NCI-H187 (cell line): ENCODE results near the gene SRGAP1.
"Not testable (repeated sequence)": the region's sequence is repeated elsewhere in the genome, so short reads cannot be mapped to it uniquely, and the experiment has no call there.

Experiments
- DNase-seq, 2 experiments: peaks; one replicate each; lab custom pipeline; 2025; lab: John Stamatoyannopoulos, UW

SRGAP1 gene

DNA sequence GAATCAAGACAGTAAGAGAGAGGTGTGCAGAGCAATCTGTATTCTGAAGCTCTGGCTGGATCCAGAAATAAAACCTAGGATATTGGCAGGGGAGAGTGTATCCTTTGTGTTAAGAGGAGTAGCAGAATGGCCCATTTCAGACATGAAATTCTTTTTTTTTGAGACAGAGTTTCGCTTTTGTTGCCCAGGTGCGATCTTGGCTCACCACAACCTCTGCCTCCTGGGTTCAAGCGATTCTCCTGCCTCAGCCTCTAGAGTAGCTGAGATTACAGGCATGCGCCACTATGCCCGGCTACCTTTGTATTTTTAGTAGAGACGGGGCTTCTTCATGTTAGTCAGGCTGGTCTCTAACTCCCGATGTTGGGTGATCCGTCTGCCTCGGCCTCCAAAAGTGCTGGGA is 6.1 kb upstream of the SRGAP1 start:
- DNase-seq, result no peak

DNA sequence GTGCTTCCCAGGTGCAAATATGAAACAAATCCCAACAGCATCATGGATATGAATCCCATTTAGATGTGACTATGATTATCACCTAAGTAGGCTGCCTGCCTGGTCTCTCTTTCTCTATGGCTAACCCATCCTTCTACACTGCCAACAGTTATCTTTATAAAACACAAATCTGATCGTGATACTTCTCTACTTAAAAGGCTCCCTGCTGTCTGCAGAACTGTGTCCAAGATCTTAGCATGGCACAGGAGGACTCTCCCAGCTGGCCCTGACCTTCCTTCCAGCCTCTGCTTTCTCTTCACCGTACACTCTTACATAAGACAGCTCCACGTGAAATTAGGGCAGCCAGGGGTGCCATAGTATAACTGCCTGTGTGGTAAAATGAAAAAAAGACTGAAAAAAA is 3.5 kb upstream of the SRGAP1 start:
- no peak for DNase-seq

DNA sequence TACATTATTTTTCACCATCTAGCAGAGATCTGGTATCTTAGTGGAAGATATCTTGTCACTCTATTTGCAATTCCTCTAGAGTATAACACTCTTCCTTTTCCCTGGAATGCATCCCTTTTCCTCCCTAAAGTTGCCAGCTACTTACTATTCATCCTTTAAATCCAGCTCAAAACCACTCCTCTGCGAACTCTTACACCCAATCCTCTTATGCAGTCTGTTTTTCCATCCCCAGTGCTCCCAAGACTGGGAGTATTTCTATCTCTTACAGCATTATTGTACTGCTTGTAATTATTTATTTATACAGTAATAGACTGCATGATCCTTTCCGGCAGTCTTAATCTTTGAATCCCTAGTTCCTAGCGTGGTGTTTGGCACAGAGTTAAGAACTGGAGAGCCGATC is 2.9 kb upstream of the SRGAP1 start:
- DNase-seq, result no peak

DNA sequence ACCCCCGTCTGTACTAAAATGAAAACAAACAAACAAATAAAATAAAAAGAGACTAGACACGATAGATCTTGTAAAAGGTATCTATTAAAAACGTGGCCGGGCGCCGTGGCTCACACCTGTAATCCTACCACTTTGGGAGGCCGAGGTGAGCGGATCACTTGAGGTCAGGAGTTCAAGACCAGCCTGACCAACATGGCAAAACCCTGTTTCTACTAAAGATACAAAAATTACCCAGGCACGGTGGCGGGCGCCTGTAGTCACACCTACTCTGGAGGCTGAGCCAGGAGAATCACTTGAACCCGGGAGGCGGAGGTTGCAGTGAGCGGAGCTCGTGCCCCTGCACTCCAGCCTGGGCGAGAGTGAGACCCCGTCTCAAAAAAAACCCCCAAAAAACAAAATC is 1.8 kb upstream of the SRGAP1 start:
- DNase-seq, result not testable (repeated sequence)

DNA sequence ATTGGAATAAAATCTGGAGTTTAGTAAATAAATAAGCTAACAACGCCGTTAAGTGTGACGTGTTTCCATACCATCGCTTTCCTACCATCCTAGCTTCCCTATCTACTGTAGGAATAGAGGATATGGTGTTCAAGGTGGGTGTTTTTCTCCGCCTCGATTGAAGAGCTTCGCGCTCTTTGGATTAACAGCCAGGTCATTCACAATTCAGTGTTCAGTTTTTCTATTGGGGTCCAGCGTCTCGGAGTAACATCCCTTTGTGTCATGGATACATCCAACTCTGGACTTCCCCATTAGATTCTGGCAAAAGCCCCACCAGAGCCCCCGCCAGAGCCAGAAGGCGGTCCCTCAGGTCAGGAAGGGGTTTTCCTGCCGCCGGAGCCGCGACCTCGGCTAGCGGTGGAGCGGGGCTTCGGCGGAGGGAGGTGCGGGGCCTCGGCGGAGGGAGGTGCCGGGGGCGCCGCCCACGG is 1.2 kb upstream of the SRGAP1 start:
- no peak for DNase-seq

DNA sequence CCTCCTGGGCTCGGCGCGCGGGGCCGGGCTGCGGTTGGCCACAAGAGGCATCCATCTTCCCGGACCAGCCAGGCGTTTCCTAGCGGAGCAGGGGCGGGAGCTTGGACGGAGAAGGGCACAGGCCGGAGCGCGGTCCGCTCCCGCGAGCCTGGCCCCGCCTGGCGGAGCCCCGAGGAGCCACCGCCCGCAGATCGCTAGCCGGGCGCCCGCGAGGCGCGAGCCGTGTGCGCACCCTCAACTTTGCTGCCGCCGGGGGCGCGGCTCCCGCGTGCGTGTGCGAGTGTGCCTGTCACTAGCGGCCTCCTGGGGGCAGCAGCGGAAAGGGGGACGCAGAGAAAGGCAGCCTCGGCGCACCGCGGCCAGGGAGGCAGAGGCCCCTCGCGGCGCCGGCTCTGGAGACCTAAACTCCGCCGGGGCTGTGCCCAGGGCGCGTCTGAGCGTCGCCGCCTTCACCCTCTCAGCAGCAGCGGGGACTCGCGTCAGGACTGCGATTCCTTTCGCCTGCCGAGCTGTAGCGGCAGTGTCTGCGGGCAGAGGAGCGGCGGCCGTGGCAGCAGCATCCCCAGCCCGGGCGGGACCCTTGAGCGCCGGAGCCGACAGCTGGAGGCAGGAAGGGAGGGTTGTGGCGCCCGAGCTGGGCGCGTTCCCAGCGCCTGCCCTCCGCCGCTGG is 644 bp upstream of the SRGAP1 start:
- peak; percentile 79 to 93 for DNase-seq

DNA sequence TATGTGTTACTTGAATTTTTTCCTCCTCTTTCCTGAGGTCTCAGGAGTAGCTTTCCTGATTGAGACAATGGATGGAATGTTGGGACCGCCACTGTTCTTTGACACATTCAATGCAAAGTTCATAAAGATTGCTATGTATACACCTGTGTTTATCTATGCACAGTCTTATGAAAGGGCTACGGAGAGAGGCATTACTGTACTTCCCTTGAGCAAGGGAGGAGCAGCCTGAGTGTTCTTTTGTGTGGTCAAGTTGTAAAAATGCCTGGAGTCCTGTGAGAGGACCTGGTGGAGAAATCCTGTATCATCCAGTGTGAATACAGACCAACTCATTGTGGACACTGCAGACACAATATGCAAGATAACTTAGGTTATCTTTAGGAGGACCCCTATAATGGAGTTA is 1.2 kb downstream of the SRGAP1 start:
- no peak for DNase-seq

DNA sequence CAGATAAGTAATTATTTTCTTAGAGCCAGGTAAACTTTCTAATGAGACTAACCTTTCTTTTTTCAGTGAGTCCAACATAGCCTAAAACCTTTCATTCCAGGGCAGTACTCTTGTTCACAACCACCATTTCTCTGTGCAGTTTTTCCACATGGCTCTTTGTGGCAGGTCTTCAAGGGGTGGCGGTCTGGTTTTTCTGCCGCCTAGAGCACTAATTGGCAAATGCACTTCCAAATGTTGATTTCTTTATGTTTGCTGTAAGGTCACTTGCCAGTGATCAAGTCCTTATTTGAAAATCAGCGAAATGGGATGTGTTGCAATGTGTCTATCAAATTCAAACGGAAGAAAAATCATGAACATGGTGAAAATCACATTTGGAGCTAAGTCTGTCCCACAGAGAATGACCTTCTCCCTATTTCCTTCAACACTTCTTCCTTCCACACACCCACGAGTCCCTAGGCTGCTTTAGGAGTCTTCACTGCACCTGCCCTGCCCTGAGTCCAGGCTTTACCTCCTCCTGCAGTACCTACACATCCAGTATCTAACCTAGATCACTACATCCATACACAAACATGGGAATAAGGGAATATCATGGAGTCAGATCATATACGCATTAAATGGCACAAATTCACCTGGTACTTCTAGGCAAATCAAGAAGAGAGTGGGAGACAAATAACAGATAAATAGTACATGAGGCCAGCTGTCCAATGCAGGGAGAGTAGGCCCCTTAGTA is 1.9 kb downstream of the SRGAP1 start:
- no peak for DNase-seq

DNA sequence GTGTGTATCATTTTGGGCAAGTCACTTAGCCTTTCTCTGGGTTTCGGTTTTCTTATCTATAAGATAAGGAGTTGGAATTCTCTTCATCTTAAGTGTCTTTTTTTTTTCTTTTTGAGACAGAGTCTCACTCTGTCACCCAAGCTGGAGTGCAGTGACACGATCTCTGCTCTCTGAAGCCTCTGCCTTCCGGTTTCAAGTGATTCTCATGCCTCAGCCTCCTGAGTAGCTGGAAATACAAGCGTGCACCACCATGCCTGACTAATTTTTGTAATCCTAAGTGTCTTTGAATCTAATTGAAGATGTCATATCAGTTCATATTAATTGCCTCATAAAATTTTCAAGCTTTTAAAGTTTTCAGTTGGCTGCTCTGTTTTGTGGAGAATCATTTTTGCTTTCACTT is 4.0 kb downstream of the SRGAP1 start:
- DNase-seq, result no peak

DNA sequence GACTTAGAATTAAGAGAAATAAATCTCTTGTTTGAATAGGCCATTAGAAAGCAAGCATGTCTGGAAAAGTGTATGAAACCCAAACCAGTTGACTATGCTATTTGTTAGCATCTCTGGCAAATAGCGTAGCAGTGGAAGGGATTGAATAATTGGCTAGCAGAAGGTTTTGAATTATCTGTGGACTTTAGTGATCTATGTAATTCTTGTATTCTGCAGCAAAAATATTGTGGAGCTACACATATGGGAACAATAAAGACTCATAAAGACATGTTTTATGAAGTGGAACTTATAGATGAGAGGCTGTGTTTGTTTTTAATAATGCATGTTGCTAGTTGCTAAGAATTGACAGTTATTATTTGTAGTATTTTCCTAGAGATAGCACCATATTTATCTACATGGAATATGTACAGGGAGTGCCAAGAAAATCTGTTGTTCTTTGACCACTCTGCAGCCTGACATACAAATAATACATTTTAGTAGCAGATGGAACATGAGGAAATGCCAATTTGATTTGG is 4.7 kb downstream of the SRGAP1 start:
- no peak for DNase-seq

DNA sequence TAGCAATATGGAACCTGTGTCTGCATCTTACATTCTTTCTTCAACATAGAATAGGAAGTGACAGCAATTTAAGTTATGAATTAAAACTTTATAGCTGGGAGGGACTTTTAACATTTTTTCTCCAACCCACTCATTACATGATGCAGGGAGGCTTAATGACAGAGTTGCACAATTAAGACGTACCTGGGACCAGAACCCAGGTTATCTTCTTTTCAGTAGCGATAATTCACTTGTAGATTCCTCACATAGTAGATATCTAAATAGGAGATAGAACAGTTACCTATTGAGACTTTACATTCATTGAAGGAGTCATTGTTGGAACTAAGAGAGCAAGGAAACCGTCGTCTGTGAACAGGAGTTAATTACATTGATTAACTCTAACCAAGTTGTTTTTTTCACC is 5.1 kb downstream of the SRGAP1 start:
- no peak for DNase-seq

DNA sequence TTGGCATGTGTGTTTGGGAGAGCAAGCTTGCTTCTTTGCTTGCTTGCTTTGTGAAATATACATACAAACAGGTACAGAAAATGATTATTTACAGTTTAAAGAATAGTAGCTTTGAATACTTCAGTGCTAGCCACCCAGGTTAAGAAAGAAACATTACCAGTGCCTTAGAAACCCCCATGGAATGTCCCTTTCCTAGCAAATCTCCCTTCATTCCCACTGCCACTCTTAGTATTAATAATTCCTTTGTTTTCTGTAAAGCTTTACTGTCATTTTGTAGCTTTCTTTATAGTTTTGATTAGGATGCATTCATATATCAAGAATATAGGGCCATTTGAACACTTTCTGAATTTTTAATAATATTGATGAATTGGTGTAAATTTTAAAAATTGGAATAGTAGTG is 9.5 kb downstream of the SRGAP1 start:
- no peak for DNase-seq

DNA sequence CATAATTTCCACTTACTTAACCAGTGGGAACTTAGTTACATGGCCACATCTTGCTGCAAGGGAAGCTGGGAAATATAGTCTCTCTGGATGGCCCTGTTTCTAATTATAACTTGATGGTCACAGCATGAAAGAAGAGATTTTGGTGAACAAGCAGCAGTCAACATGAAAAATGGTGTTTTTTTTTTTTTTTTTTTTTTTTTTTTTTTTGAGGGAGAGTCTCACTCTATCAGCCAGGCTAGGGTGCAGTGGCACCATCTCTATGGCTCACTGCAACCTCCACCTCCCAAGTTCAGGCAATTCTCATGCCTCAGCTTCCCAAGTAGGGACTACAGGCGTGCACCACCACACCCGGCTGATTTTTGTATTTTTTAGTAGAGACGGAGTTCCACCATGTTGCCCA is 10.8 kb downstream of the SRGAP1 start:
- no peak for DNase-seq

DNA sequence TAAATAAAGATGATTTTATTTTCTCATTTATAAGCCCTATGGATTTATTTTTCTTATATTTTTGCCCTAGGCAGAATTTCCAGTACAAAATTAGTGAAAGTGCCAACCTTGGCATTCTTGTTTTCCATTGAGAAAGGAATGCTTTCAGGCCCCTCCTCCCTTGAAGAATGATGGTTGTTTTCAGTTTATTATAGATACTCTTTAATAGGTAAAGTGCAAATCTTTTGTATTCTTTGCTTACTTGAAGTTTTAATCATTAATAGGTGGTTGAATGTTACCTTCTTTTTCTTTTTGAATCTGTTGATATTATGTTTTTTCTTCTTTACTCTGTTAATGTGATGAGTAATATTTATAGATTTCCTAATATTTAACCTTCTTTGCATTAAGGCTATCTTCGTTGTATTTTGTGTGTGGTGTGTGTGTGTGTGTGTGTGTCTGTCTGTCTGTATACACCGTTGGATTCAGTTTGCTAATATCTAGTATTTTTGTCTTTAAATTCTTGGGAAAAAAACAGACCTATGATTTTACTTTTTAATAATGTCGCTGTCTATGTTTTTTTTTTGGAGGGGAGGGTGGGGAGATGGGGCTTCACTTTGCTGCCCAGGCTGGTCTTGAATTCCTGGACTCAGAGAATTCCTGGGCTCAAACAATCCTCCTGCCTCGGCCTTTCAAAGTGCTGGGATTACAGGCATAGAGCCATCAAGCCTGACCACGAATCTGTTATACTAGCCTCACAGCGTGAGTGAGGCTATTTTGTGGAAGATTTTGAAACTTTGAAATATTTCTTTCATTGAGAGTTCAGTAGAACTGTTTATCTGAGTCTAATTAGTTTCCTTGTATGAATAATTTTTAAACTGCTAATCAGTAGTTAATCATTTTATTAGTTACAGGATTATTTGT is 13.5 kb downstream of the SRGAP1 start:
- DNase-seq, result no peak

DNA sequence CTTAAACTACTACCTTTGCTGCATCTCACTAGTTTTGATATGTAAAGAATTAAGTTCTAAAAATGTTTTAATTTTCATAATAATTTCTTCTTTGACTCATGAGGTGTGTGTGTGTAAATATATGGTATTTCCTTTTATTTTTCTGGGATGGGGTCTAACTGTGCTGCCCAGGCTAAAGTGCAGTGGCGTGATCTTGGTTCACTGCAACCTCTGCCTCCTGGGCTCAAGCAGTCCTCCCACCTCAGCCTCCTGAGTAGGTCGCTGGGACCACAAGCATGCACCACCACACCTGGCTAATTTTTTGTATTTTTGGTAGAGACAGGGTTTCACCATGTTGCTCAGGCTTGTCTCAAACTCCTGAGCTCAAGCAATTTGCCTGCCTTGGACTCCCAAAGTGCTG is 15.4 kb downstream of the SRGAP1 start:
- DNase-seq, result not testable (repeated sequence)

DNA sequence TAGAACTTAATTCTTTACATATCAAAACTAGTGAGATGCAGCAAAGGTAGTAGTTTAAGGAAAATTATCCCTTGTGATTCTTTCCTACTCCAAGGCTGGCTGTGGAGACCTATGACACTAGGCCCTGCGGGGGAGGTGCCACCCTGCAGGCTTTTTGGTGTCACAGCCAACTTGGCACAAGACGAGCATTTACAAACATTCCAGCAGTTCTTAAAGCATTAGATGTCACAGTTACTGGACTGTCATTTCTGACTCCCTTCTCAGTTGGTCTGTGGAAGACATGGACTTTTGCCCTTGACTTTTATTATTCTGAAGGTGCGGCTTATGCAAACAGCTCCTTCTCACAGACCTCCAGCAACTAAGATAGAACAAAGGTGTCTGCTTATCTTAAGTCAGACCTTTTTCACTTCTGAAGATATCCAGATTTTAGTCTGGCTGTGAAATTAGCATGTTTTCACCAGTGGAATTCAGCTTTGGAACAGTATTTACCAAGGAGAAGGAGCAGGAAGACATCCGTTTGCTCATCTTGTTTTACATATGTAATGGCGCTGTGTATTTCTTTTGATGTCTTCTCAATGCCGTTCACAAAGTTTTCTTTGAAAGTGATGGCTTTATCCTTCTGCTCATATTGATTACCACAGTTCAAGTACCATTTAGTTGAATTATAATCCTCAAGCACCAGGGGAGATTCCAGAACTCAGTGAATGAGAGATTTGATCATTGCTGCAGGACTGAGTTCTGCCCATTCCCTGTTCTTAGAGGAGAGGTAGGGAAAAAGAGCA is 17.9 kb downstream of the SRGAP1 start:
- no peak for DNase-seq

DNA sequence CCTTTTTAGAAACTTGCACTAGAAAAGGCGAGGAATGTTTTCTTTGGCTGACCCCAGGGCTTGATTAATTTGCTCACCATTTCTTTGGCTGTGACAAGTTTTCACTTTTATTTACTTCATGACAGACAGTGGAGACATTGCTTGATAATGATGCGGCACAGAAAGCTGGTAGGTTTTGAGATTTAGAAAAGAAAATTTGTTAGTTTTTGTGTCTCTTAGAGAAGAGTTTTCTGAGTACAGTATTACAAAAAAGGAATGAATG is 18.4 kb downstream of the SRGAP1 start:
- DNase-seq, result no peak

DNA sequence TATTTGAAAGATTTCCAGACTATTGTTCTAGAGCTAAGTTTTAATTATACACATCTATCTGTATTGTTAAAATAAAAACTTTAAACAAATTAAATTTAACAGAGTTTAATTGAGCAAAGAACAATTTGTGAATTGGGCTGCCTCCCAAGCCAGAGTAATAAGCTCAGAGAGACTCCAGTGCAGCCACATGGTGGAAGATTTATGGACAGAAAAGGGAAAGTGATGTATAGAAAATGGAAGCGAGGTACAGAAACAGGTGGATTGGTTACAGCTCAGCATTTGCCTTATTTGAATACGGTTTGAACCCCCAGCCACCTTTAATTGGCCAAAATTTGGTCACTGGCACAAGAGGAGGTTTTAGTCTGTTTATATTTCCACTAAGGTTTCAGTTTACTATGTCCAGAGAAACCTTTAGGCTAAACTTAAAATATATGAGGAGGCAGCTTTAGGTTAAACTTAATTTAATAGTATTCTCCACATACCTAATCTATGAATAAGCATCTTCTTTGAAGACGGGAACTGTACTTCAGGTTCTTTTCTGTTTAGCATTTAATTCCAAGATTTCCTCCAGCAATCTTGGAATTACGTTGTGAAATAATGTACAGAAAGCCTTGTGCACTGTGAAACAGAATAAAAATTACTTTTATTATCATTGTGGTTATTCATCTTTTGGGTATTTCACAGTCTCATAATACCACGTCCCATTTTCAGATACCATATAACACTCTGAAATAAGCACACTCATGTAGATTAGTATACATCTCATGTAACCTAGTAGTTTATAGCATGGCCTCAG is 19.4 kb downstream of the SRGAP1 start:
- no peak for DNase-seq

DNA sequence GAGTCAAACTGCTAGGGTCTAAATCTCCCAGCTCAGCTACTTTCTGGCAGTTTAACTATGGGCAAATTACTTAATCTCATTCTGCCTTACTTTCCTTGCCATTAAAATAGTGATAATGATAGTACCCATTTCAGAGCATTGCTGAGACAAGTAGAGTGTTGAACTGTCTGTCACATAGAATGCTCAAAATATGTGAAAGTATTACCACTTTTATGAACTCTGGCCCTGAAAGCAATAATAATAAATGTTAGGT is 19.9 kb downstream of the SRGAP1 start:
- no peak for DNase-seq

DNA sequence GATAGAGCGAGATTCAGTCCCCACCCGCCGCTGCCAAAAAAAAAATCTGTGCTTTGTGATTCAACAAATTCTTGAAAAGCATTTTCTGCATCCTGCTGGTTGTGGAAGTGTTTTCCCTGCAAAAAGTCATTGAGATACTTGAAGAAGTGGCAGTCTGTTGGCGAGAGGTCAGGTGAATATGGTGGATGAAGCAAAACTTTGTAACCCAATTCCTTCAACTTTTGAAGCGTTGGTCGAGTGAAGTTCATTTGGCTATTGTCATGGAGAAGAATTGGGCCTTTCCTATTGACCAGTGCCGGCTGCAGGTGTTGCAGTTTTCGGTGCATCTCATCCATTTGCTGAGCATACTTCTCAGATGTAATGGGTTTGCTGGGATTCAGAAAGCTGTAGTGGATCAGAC is 20.9 kb downstream of the SRGAP1 start:
- DNase-seq, result no peak

DNA sequence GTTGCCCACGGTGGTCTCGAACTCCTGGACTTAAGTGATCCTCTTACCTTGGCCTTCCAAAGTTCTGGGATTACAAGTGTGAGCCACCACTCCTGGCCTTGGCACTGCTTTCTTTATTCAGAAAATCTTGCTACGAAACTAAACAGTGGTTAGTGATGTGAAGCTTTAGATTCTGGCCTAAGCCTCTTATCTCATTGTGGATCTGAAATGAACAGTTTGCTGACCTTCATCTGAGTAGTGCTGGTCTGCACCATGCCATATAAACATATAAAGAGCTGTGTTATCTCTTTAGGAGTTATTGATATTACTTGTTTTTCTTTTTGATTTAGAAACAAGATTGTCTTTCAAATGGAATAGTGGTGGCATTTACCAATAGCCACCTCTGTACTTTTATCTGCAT is 22.6 kb downstream of the SRGAP1 start:
- no peak for DNase-seq

DNA sequence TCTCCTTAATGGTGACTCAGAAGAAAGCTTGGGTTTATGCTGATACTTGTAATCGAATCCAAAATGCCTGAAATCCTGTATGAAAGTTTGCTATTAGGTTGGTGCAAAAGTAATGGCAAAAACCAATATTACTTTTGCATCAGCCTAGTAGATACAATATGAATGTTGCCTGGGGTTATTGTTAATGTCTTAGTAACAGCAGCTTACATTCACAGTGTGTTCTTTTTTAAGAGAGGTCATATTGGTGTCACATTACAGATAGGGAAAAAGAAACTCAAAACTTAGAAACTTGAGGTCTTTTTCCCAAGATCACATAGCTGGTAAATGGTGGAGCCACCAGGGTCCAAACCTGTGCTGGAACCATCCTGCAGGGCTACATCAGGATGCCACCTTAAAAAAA is 25.2 kb downstream of the SRGAP1 start:
- DNase-seq, result no peak
